ENCODE measurements around the gene VWA5B1. TPM values are rescaled to one million over a fixed set of nuclear protein-coding genes. Genes with fewer than 3 reads are reported as not detected.

Gene VWA5B1
- total and polyA plus RNA-seq, 2 of the 8 experiments (the other 6 are each of a cell fraction or from before 2014, with no cell fraction given) = 0.54 to 2.3 TPM

GRCh38 chr1:20342294-20343148, 51.8 kb downstream of the VWA5B1 start:
- Histone ChIP-seq H4K5ac (ENCODE audit: insufficient read length, low read depth, low read length) (no peak overlapping the region), H2BK120ac (replicated peaks; ENCODE audit: low read depth, low read length) (no peak overlapping the region), H3K4me3 (ENCODE audit: extremely low read depth in 1 of 4, insufficient read depth in 2 of 4, low read depth in 3 of 4, low read length in 4 of 4) (peak overlapping the region; percentile 11 to 65 (median 37); a peak in 7 of 8 replicates), H3K18ac (ENCODE audit: extremely low read depth, low read length) (peak overlapping the region; percentile 71), H3K27ac (ENCODE audit: low read depth, low read length) (no peak overlapping the region), H3K4ac (replicated peaks; ENCODE audit: insufficient read length, low read depth, low read length) (no peak overlapping the region), H4K91ac (replicated peaks; ENCODE audit: insufficient read length, low read length) (no peak overlapping the region), H3K36me3 (ENCODE audit: control insufficient read depth in 2 of 4, insufficient read depth in 4 of 4, low read length in 3 of 4) (no peaks in the 10 kb centered on the region), H3K27me3 (replicated peaks in 1 of 4; ENCODE audit: control insufficient read depth in 3 of 4, extremely low read depth in 1 of 4, insufficient read depth in 3 of 4, low read length in 3 of 4) (peaks cover 6 to 10% (median 9%) of the 10 kb centered on the region in 4 experiments; a peak in 6 of 7 replicates), H2AK5ac (ENCODE audit: low read depth, low read length) (no peak overlapping the region), H3K79me1 (ENCODE audit: low read depth, low read length) (no peaks in the 10 kb centered on the region), H3K9ac (replicated peaks in 1 of 4; ENCODE audit: extremely low read depth in 1 of 4, low read depth in 3 of 4, low read length in 3 of 4) (no peak overlapping the region), H2AFZ (ENCODE audit: low read length) (peak overlapping the region; percentile 64; the same call in 1 of the 2 replicates), H3K14ac (ENCODE audit: insufficient read length) (no peak overlapping the region), H3K4me1 (replicated peaks in 1 of 4; ENCODE audit: control insufficient read depth in 3 of 4, insufficient read depth in 4 of 4, low read length in 3 of 4) (peaks cover 2 to 18% (median 8%) of the 10 kb centered on the region in 4 experiments; a peak in 5 of 7 replicates), H3K23ac (ENCODE audit: insufficient read length) (no peak overlapping the region), H2BK12ac (ENCODE audit: low read depth, low read length) (no peak overlapping the region), H4K20me1 (replicated peaks in 1 of 2; ENCODE audit: control insufficient read depth in 1 of 2, insufficient read depth in 2 of 2, low read length in 2 of 2) (no peaks in the 10 kb centered on the region), H2BK15ac (ENCODE audit: low read length) (no peak overlapping the region), H3K9me3 (ENCODE audit: insufficient read depth in 2 of 2, low read depth in 1 of 2, low read length in 1 of 2) (no peaks in the 10 kb centered on the region), H3K79me2 (ENCODE audit: control insufficient read depth in 1 of 2, insufficient read depth in 2 of 2, low read length in 2 of 2) (no peaks in the 10 kb centered on the region), H3K23me2 (ENCODE audit: low read depth, low read length) (peaks cover 9% of the 10 kb centered on the region; the same call in 1 of the 2 replicates), H3K56ac (replicated peaks; ENCODE audit: insufficient read length, low read depth, low read length) (no peak overlapping the region), H3K4me2 (ENCODE audit: insufficient read depth in 1 of 2, low read depth in 2 of 2, low read length in 2 of 2) (peak overlapping the region; percentile 72 to 93), H2BK5ac (ENCODE audit: low read depth, low read length) (peak overlapping the region; percentile 9; the same call in 1 of the 2 replicates), H4K8ac (ENCODE audit: extremely low read depth, insufficient read depth, low read length) (no peak overlapping the region; the same call in 1 of the 2 replicates), H2BK20ac (ENCODE audit: low read length) (no peak overlapping the region)
- no peak for FAIRE-seq
- CTCF ChIA-PET (ENCODE audit: partially characterized antibody) = interaction anchor here (0.6 to 1.8 kb wide), 8 partner anchors 9 to 130 kb away, joined by 3 to 7 read pairs (median 3); no protein-coding TSS in a partner anchor
- no peak for DNase-seq (ENCODE audit: low read depth in 1 of 2, low spot score in 2 of 2)
- TF ChIP-seq BCL11A (IDR thresholded peaks at IDR 0.05; ENCODE audit: low read depth in 2 of 2, low read length in 2 of 2) (no peak), BRCA1 (IDR thresholded peaks at IDR 0.05; ENCODE audit: low read depth, low read length) (no peak), POLR2A (IDR thresholded peaks at IDR 0.05; ENCODE audit: control extremely low read depth in 1 of 2, low read depth in 2 of 2, low read length in 2 of 2) (no peak), JUN (IDR thresholded peaks at IDR 0.05; ENCODE audit: low read depth, low read length) (no peak), TAF1 (IDR thresholded peaks at IDR 0.05; ENCODE audit: low read depth, low read length) (no peak), NRF1 (IDR thresholded peaks at IDR 0.05; ENCODE audit: low read depth, low read length) (no peak), TEAD4 (IDR thresholded peaks at IDR 0.05; ENCODE audit: low read depth, low read length) (no peak), CHD2 (IDR thresholded peaks at IDR 0.05; ENCODE audit: low read length) (no peak), BACH1 (IDR thresholded peaks at IDR 0.05; ENCODE audit: low read length) (no peak)
- POLR2A ChIA-PET (ENCODE audit: partially characterized antibody) = interaction anchor here (0.7 kb wide), 1 partner anchor 52 kb away, joined by 3 read pairs; the partner anchor contains the start of gene VWA5B1
- 65% methylated on average over 15 of the region's 17 CpGs; no CpG with 5 or more reads in 1 of the 2 experiments for WGBS, 2 experiments (ENCODE audit: extremely low coverage in 1 of 2, insufficient coverage in 1 of 2, insufficient read length in 1 of 2, insufficient replicate concordance in 2 of 2, low coverage in 1 of 2, low lambda C conversion rate in 2 of 2, missing lambda C conversion rate in 1 of 2)

All from H1 (cell line).